ENCODE results near the gene CCNQ. TPM values are rescaled to one million over a fixed set of nuclear protein-coding genes. Genes with fewer than 3 reads are reported as not detected.

Gene CCNQ
- total RNA-seq, 1 experiment from 2014 or later: 20.3 TPM

- TF ChIP-seq ELF1 (IDR thresholded peaks at IDR 0.05; ENCODE audit: borderline replicate concordance, low read depth) (no peak), EZH2phosphoT487 (IDR thresholded peaks at IDR 0.05; ENCODE audit: borderline replicate concordance) (no peak), ZBTB33 (IDR thresholded peaks at IDR 0.05; ENCODE audit: extremely low read depth, insufficient replicate concordance, low read length) (no peak), TCF7L2 (IDR thresholded peaks at IDR 0.05; ENCODE audit: borderline replicate concordance, extremely low read depth, insufficient read depth, insufficient read length) (no peak)
- TF ChIP-seq, protein P1, sequence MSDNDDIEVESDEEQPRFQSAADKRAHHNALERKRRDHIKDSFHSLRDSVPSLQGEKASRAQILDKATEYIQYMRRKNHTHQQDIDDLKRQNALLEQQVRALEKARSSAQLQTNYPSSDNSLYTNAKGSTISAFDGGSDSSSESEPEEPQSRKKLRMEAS (IDR thresholded peaks at IDR 0.05): no peak
- TF ChIP-seq, protein P2, sequence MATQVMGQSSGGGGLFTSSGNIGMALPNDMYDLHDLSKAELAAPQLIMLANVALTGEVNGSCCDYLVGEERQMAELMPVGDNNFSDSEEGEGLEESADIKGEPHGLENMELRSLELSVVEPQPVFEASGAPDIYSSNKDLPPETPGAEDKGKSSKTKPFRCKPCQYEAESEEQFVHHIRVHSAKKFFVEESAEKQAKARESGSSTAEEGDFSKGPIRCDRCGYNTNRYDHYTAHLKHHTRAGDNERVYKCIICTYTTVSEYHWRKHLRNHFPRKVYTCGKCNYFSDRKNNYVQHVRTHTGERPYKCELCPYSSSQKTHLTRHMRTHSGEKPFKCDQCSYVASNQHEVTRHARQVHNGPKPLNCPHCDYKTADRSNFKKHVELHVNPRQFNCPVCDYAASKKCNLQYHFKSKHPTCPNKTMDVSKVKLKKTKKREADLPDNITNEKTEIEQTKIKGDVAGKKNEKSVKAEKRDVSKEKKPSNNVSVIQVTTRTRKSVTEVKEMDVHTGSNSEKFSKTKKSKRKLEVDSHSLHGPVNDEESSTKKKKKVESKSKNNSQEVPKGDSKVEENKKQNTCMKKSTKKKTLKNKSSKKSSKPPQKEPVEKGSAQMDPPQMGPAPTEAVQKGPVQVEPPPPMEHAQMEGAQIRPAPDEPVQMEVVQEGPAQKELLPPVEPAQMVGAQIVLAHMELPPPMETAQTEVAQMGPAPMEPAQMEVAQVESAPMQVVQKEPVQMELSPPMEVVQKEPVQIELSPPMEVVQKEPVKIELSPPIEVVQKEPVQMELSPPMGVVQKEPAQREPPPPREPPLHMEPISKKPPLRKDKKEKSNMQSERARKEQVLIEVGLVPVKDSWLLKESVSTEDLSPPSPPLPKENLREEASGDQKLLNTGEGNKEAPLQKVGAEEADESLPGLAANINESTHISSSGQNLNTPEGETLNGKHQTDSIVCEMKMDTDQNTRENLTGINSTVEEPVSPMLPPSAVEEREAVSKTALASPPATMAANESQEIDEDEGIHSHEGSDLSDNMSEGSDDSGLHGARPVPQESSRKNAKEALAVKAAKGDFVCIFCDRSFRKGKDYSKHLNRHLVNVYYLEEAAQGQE (IDR thresholded peaks at IDR 0.05; ENCODE audit: low read depth): no peak
- TF ChIP-seq, protein P3, sequence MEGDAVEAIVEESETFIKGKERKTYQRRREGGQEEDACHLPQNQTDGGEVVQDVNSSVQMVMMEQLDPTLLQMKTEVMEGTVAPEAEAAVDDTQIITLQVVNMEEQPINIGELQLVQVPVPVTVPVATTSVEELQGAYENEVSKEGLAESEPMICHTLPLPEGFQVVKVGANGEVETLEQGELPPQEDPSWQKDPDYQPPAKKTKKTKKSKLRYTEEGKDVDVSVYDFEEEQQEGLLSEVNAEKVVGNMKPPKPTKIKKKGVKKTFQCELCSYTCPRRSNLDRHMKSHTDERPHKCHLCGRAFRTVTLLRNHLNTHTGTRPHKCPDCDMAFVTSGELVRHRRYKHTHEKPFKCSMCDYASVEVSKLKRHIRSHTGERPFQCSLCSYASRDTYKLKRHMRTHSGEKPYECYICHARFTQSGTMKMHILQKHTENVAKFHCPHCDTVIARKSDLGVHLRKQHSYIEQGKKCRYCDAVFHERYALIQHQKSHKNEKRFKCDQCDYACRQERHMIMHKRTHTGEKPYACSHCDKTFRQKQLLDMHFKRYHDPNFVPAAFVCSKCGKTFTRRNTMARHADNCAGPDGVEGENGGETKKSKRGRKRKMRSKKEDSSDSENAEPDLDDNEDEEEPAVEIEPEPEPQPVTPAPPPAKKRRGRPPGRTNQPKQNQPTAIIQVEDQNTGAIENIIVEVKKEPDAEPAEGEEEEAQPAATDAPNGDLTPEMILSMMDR (IDR thresholded peaks at IDR 0.05 in 2 of 3, conservative IDR thresholded peaks at IDR 0.05 in 1 of 3; ENCODE audit: borderline replicate concordance in 1 of 3, insufficient read depth in 1 of 3, low read depth in 2 of 3, low read length in 2 of 3): no peak; a peak in 1 of 6 replicates
- Histone ChIP-seq H3K27me3 (ENCODE audit: insufficient read depth, low read length) (no peaks in the 10 kb centered on the region), H3K4me1 (ENCODE audit: control insufficient read depth in 1 of 2, insufficient read depth in 2 of 2, low read length in 2 of 2) (no peaks in the 10 kb centered on the region), H2AFZ (ENCODE audit: low read depth, low read length, poor library complexity, severe bottlenecking) (no peak overlapping the region), H3K4me2 (ENCODE audit: low read length) (no peak overlapping the region), H3K4me3 (replicated peaks in 1 of 2; ENCODE audit: low read depth in 1 of 2, low read length in 2 of 2) (no peak overlapping the region), H3K27ac (ENCODE audit: low read depth, low read length) (no peak overlapping the region), H3K9me2 (ENCODE audit: insufficient read depth) (no peaks in the 10 kb centered on the region), H4K20me1 (ENCODE audit: insufficient read depth) (no peaks in the 10 kb centered on the region), H3K79me2 (ENCODE audit: insufficient read depth, low read length) (no peaks in the 10 kb centered on the region), H3K36me3 (ENCODE audit: control insufficient read depth in 1 of 2, insufficient read depth in 2 of 2, low read length in 2 of 2) (no peaks in the 10 kb centered on the region), H3K9ac (ENCODE audit: low read length) (no peak overlapping the region), H3K9me3 (ENCODE audit: control insufficient read depth in 1 of 2, insufficient read depth in 1 of 2, low read depth in 1 of 2, low read length in 2 of 2) (no peaks in the 10 kb centered on the region)
- BruUV-seq (replicated peaks): no TSS peak
- ChIA-PET RAD21 (ENCODE audit: low non-redundant PET in 1 of 2, low total read pairs in 2 of 2, uncharacterized antibody in 2 of 2, unreplicated experiment in 2 of 2) (no interaction called here), POLR2A (no interaction called here), CTCF (no interaction called here)
- DNase-seq (ENCODE audit: low read depth, low spot score): no peak
- ATAC-seq: no peak
- intact Hi-C loops (cut with micrococcal nuclease): no loop called here
These were observed 49.1 kb downstream of the CCNQ start for GRCh38 chrX:153549807-153550206.
